ENCODE measurements around the gene FAM78A. TPM values are rescaled to one million over a fixed set of nuclear protein-coding genes. Genes with fewer than 3 reads are reported as not detected.
"Not testable (repeated sequence)": the region's sequence is repeated elsewhere in the genome, so short reads cannot be mapped to it uniquely, and the experiment has no call there.

FAM78A gene
- total and polyA plus RNA-seq, 2 donors (not counting 1 experiment from before 2014, with no cell fraction given): 42.9 to 58.3 TPM

DNA sequence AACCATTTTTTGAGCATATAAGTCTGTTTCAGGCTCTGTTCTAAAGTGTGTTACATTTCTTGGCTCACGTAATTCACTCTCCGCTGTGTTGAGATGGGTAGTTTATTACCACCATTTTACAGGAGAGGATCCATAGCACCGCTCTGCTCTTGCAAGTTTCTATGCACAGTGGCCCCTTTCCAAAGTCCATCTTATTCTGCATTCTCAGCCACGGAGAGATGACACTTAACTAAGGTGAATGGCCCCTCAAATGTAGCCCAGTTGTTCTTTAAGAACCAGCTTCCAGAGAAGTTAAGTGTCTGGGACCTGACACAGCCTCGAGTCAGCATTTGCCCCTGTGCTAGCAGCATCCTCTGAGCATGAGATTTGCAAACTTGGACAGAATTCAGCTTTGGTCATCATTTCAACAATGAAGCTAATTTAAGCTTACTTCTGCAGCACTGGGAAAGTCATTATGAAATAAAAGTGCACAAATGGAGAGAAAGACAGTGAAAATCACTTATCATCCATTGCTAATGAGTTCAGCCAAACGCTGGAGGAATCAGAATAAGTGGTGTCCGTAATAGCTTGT is 61.9 kb downstream of the FAM78A start:
- Histone ChIP-seq H3K4me3 (ENCODE audit: control extremely low read depth in 1 of 5, extremely low read depth in 1 of 5, insufficient read depth in 1 of 5, low read depth in 2 of 5, low read length in 4 of 5) (no peak overlapping the region), H3K4me1 (ENCODE audit: control insufficient read depth in 2 of 2, insufficient read depth in 2 of 2, low read length in 2 of 2) (no peaks in the 10 kb centered on the region), H3K27ac (ENCODE audit: low read length in 2 of 2) (no peak overlapping the region), H3K27me3 (replicated peaks in 1 of 4; ENCODE audit: control extremely low read depth in 1 of 4, control insufficient read depth in 3 of 4, insufficient read depth in 4 of 4, low read length in 3 of 4) (no peaks in the 10 kb centered on the region), H4K20me1 (ENCODE audit: control insufficient read depth, insufficient read depth, low read length, poor library complexity, severe bottlenecking) (no peaks in the 10 kb centered on the region), H3K9me3 (ENCODE audit: control extremely low read depth in 1 of 3, control insufficient read depth in 2 of 3, insufficient read depth in 1 of 3, low read length in 2 of 3) (peaks cover 0 to 12% (median 5%) of the 10 kb centered on the region in 3 donors), H3K4me2 (replicated peaks; ENCODE audit: low read depth, low read length, poor library complexity, severe bottlenecking) (no peak overlapping the region), H2AFZ (ENCODE audit: insufficient read depth, low read depth, low read length, poor library complexity, severe bottlenecking) (no peak overlapping the region), H3K79me2 (ENCODE audit: control insufficient read depth, insufficient read depth, low read length) (no peaks in the 10 kb centered on the region), H3K36me3 (replicated peaks in 1 of 2; ENCODE audit: control extremely low read depth in 1 of 2, control insufficient read depth in 1 of 2, extremely low read depth in 1 of 2, insufficient read depth in 2 of 2, low read length in 1 of 2) (peaks cover 0 to 19% of the 10 kb centered on the region in 2 experiments), H3K9ac (ENCODE audit: low read length) (no peak overlapping the region)
- 49% methylated on average over 4 of the region's 7 CpGs for WGBS (ENCODE audit: insufficient coverage)
- H3K4me1 Mint-ChIP-seq: no peaks in the 10 kb centered on the region
- ATAC-seq (ENCODE audit: low read depth) (no peak), DNase-seq (no peak)
- H3K9me3 Mint-ChIP-seq (ENCODE audit: insufficient read depth): peaks cover 11% of the 10 kb centered on the region
- no peak overlapping the region for H3K27ac Mint-ChIP-seq
- ChIA-PET CTCF (interaction anchor here (0.7 to 1.8 kb wide), 4 partner anchors 16 to 36 kb away, joined by 3 to 4 read pairs (median 4); no protein-coding TSS in a partner anchor), POLR2A (no interaction called here)
- H3K4me3 Mint-ChIP-seq: no peak overlapping the region
- TF ChIP-seq EZH2 (IDR thresholded peaks at IDR 0.05; ENCODE audit: borderline replicate concordance, insufficient read depth, low read depth, low read length, poor library complexity, severe bottlenecking): no peak
- TF ChIP-seq, protein P1, sequence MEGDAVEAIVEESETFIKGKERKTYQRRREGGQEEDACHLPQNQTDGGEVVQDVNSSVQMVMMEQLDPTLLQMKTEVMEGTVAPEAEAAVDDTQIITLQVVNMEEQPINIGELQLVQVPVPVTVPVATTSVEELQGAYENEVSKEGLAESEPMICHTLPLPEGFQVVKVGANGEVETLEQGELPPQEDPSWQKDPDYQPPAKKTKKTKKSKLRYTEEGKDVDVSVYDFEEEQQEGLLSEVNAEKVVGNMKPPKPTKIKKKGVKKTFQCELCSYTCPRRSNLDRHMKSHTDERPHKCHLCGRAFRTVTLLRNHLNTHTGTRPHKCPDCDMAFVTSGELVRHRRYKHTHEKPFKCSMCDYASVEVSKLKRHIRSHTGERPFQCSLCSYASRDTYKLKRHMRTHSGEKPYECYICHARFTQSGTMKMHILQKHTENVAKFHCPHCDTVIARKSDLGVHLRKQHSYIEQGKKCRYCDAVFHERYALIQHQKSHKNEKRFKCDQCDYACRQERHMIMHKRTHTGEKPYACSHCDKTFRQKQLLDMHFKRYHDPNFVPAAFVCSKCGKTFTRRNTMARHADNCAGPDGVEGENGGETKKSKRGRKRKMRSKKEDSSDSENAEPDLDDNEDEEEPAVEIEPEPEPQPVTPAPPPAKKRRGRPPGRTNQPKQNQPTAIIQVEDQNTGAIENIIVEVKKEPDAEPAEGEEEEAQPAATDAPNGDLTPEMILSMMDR (IDR thresholded peaks at IDR 0.05): no peak
- intact Hi-C loops (cut with micrococcal nuclease): no loop called here
- no peaks in the 10 kb centered on the region for H3K27me3 Mint-ChIP-seq

DNA sequence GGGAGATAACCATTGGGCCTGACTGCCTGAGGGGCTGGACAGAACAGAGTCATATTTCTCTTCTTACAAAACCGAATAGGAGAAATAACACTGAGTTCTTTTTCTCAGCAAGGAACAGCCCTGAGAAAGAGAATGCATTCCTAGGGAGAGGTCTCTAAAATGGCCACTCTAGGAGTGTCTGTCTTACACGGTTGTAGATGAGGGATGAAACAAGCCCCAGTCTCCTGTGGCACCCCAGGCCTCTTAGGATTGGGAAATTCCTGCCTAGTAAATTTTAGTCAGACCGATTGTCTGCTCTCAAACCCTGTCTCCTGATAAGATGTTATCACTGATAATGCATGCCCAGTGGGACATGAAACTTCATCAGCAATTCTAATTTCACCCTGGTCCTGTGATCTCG is 64.4 kb downstream of the FAM78A start:
- intact Hi-C loops (cut with micrococcal nuclease); H3K36me3 ChIP-seq (replicated peaks in 1 of 2; ENCODE audit: control extremely low read depth in 1 of 2, control insufficient read depth in 1 of 2, extremely low read depth in 1 of 2, insufficient read depth in 2 of 2, low read length in 1 of 2); DNase-seq; H3K4me1 Mint-ChIP-seq; H3K4me1 ChIP-seq (ENCODE audit: control insufficient read depth in 2 of 2, insufficient read depth in 2 of 2, low read length in 2 of 2); H3K9ac ChIP-seq (ENCODE audit: low read length); H2AFZ ChIP-seq (ENCODE audit: insufficient read depth, low read depth, low read length, poor library complexity, severe bottlenecking); H3K4me3 ChIP-seq (ENCODE audit: control extremely low read depth in 1 of 5, extremely low read depth in 1 of 5, insufficient read depth in 1 of 5, low read depth in 2 of 5, low read length in 4 of 5); H3K79me2 ChIP-seq (ENCODE audit: control insufficient read depth, insufficient read depth, low read length); POLR2A ChIA-PET; H3K27ac Mint-ChIP-seq; H3K27ac ChIP-seq (ENCODE audit: low read length in 2 of 2); H3K4me2 ChIP-seq (replicated peaks; ENCODE audit: low read depth, low read length, poor library complexity, severe bottlenecking); CTCF ChIA-PET; H3K4me3 Mint-ChIP-seq; ATAC-seq (ENCODE audit: low read depth); H3K27me3 ChIP-seq (replicated peaks in 1 of 4; ENCODE audit: control extremely low read depth in 1 of 4, control insufficient read depth in 3 of 4, insufficient read depth in 4 of 4, low read length in 3 of 4); H3K27me3 Mint-ChIP-seq; H4K20me1 ChIP-seq (ENCODE audit: control insufficient read depth, insufficient read depth, low read length, poor library complexity, severe bottlenecking): not testable (repeated sequence)
- H3K9me3 ChIP-seq (ENCODE audit: control extremely low read depth in 1 of 3, control insufficient read depth in 2 of 3, insufficient read depth in 1 of 3, low read length in 2 of 3): peaks cover 0 to 12% (median 5%) of the 10 kb centered on the region in 3 donors
- H3K9me3 Mint-ChIP-seq (ENCODE audit: insufficient read depth): peaks cover 11% of the 10 kb centered on the region
- 100% methylated on average over 3 of the region's 4 CpGs for WGBS (ENCODE audit: insufficient coverage)

Other genes with a start within 250 kb of the FAM78A start
- gene AIF1L, start 180.0 kb downstream of the FAM78A start, total RNA-seq: not detected in 2 replicates
- not detected in 2 replicates for gene AIF1L, start 180.0 kb downstream of the FAM78A start, polyA plus RNA-seq
- gene NUP214, start 150.9 kb downstream of the FAM78A start, total RNA-seq: 94.6 and 103 TPM in 2 replicates
- gene NUP214, start 150.9 kb downstream of the FAM78A start, polyA plus RNA-seq: 19.0 and 25.4 TPM in 2 replicates
- 2.0 and 2.9 TPM in 2 replicates for gene PLPP7, start 13.2 kb upstream of the FAM78A start, total RNA-seq
- gene PLPP7, start 13.2 kb upstream of the FAM78A start, polyA plus RNA-seq: 0.57 and 0.59 TPM in 2 replicates
- gene PRRC2B, start 117.6 kb upstream of the FAM78A start, total RNA-seq: 256 and 268 TPM in 2 replicates
- 63.9 and 64.5 TPM in 2 replicates for gene PRRC2B, start 117.6 kb upstream of the FAM78A start, polyA plus RNA-seq
- 41.9 and 46.7 TPM in 2 replicates for gene POMT1, start 226.4 kb upstream of the FAM78A start, total RNA-seq
- 42.0 and 49.0 TPM in 2 replicates for gene POMT1, start 226.4 kb upstream of the FAM78A start, polyA plus RNA-seq

Measured in B cell (primary cell).